Activated CD4-positive, alpha-beta T cell treated with anti-CD3 and anti-CD28 coated beads, Interleukin-2, Interleukin-4, amounts not matched to agents 100 ng/mL and 50 ng/mL, durations not matched to agents 16 hours and 8 hours (primary cell): Measurements from ENCODE around the gene CREB5.
"Not testable (repeated sequence)": the region's sequence is repeated elsewhere in the genome, so short reads cannot be mapped to it uniquely, and the experiment has no call there.

Experiments used
- DNase-seq: peaks from one replicate; pipeline ENCODE4 v3.0.0-alpha.2; 2020; ENCODE audit warnings: low spot score

CREB5 gene

DNA sequence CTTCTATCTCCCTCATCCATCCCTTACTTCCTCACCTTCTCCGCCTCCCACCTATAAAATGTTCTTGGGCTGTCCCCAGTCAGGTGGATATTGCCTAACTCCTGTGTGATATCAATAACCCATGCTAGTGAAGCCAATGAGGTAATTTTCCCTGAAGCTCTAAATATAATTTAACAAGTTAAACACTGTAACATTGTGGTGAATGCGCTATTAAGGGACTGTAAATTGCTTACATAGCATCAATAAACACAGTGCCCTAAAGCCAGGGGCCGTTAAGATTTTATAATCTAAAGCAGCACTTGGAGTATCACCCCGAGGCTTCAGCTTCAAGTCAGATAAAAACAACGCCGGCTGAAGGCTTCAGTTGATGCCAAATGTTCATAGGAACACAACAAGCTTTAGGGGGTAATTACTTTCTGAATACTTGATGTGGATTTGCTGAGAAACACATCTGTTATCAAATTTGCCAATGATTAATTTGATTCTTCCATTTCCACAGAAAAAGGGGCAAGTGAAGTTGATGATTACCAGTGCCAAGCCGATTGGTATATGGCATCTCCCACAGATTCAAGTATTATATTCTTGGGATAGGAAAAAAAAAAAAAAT lies 138.4 kb downstream of the CREB5 start:
- no peak for DNase-seq

DNA sequence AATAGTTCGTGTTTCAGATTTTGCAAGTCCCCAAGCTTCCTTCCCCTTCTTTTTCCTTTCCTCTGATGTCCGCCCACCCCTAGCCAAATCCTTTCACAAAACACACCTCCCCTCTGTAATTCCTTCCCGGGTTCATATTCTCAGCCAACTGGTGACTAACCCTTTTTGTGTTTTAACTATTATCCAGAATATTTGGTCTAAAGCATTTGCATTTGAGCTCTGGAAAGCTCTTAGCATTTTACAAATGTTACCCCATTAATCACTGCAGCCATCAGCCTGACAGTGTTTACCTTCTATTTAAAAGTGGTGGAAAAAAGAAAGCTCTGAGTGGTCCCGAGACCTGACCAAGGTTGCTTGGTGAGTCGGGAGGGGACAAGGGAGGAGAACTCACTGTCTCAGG lies 139.0 kb downstream of the CREB5 start:
- no peak for DNase-seq

DNA sequence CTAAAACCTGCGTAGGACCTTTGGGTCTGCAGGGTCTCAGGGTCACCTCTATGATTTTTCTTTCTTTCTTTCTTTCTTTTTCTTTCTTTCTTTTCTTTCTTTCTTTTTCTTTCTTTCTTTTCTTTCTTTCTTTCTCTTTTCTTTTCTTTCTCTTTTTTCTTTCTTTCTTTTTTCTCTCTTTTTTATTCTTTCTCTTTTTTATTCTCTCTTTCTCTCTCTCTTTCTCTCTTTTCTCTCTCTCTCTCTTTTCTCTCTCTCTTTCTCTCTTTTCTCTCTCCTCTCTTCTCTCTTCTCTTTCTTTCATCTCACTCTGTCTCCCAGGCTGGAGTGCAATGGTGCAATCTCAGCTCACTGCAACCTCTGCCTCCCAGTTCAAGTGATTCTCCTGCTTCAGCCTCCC lies 139.4 kb downstream of the CREB5 start:
- DNase-seq = not testable (repeated sequence)

DNA sequence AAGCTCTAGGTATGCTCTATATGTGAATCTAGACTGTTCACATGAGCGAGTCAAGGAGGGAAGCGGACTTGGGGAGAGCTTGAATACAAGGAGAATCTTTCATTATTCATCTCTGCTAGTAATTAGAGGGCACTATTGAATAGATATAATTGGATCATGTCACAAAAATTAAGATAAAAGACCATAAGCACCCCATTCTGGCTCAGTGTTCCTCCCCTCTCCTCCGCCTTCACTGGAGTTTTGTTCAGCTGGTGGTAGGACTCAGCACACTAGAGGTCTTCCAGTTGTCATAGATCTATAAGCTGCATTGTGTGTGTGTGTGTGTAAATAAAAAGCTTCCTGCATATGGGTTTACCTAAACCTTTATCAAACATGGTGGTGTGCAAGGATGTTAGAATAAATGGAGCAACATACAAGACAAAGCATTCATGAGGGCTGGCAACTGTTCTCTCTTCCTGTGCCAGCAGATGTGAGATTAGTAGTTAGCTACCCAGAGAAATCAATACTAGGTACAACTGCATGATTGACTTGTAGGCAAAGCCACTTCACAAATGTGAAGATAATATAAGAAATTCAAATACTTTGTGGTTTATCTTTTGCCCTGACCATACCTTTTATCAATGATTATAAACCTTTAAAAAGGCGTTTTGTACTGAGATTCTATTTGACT lies 142.6 kb downstream of the CREB5 start:
- no peak for DNase-seq

DNA sequence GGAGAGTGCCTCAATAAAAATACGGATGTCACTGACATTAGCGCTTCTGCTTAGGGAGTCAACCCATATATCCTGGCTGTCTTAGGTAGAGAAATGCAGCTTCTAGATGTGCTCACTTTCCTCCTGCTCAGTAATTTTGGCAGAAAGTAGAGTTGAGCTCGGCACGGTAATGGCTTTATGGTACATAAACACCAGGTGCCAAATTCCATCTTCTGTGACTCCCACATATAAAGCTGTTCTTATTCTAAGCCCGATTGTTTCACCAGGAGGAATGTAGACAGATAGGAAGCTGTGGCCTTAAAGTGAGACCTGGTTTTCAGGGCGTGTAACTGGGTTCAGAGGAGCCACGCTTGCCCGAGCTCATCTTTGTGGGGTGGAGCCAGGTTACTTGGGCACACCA lies 143.7 kb downstream of the CREB5 start:
- DNase-seq = no peak

DNA sequence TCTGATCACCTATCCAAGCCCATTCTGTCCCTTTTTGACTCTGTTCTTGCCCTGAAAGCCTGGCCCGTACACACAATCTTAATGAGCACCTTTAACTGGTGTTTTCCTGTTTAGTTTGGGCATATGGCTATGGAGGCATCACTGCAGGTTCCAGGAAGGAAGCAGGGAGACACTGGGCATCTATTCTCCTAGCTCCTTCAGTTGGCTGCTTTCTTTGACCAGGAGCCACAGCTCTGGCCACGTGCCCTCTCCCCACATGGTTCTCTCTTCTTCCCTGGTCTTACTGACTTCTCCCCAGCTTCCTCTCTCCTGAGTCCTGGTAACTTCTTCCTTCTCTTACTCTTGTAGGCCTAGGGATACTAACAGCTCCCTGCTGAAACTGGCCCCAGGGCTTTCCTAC lies 144.4 kb downstream of the CREB5 start:
- DNase-seq = no peak

DNA sequence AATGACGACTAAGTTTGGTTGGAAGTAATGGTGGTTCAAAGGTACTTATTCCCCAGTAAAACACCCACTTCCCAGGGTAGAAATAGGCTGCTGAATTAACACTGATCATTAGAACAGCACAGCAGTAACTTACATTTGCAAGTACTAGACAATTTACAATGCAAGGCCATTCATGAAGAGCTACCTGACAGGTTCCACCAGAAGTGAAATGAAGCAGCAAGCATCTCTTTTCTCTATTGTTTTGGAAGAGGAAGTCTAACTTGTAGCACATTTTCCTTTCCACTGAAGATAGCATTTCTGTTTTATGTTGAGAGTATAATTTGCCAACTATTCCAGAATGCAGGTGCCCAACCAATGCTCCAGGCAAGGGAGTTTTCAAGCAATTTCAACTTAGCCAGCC lies 145.9 kb downstream of the CREB5 start:
- DNase-seq = no peak

DNA sequence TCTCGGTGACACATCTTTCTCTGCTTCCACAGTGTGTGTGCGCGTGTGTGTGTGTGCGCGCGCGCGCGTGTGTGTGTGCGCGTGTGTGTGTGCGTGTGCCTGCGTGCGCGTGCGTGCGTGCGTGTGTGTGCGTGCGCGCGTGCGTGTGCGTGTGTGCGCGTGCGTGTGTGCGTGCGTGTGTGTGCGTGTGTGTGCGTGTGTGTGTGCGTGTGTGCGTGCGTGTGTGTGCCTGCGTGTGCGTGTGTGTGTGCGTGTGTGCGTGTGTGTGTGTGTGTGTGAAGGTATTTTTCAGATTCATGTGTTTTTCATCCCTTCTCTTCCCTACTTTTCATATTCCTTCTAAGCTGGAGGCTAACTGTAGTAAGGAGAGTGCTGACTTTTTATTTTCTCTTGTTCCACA lies 148.4 kb downstream of the CREB5 start:
- DNase-seq = no peak

DNA sequence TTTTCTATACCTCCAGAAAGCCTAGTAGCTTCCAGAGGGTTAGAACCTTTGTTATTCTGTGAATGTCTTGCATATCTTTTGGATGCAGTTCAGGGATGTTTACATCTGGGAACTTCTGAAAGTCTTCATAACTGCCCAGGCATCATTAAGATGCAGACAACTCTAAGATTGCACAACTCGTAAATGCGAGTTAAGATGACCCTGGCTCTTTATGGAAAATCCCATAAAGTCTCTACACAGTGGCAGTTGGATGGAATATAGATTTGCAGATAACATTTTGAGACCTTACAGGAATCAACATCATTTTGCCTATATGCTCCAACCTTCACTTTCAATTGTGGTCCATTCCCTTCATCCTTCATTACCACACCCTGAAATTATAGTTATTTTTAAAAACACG lies 151.7 kb downstream of the CREB5 start:
- no peak for DNase-seq

DNA sequence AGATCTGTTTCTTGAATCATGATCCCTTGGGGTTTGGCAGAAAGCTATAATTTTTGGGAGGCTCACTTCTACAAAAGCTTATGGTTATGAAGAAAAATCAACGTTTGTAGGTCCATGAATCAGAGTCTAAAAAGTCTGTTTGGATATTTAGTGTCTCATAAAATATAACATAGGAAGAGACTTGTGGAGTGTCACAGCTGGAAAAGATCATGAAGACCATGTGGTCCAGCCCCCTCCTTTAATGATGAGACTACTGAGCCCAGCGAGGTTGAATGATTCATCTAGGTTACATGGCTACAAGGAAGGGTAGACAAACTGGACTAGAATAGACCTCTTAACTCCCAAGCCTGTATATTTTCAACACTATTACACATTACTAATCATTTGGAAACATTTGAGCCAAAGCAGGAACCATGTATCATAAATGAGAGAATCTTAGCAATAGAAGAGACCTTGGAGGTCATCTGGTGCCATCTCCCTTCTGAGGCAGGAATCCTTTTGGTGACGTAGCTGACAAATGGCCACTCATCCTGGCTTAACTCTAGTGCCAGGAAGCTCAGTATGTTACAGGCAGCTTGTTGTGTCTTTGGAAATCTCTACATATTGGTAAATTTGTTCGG lies 152.5 kb downstream of the CREB5 start:
- no peak for DNase-seq

DNA sequence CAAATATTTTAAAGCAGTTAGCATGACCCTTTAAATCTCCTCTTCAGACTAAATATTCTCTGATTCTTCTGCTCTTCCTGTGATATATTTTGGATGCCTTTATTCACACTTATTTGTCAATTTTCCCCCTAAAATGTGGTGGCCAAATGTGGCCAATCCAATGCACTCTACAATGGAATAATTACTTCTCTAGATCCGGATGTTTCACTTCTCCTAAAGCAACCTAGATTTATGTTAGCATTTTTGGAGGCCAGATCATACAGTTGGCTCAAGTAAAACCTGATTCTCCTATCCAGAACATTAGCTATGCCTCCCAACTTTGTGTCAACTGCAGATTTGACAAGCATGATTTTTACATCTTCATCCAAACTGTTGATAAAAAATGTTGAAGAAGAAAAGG lies 153.7 kb downstream of the CREB5 start:
- no peak for DNase-seq

DNA sequence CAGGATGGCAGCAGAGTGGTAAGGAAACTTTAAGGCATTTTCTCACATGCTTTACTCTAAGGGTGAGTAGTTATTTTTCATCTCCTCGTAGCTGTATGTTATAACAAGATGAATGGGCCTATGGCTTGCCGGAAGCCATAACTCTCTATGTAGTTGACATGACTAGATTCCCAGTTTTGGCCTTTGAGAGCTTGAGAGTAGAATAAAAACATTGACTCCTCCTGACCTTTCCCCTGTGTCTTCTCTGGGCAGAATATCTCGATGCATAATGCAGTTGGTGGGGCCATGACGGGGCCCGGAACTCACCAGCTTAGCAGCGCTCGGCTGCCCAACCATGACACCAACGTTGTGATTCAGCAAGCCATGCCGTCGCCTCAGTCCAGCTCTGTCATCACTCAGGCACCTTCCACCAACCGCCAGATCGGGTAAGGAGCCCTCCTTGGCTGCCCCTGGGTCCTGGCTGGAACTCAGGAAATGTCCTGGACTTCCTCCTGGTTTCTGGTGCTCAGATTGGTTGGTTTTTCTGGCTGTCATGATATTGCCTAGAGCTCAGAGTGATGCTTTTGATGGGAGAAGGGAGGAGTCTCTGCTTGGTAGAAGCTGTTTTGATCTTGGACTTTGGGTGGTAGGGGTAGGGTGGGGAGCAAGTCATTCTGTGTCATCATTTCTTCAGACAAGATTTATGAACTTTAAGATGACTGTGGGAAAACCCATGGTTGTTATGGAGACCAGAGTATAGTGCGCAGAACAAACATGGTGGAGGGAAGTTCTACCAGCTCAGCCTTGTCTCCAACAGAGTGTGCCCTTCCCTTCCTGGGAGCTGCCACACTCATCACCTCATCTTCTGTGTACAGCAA lies 158.0 kb downstream of the CREB5 start:
- DNase-seq = no peak

DNA sequence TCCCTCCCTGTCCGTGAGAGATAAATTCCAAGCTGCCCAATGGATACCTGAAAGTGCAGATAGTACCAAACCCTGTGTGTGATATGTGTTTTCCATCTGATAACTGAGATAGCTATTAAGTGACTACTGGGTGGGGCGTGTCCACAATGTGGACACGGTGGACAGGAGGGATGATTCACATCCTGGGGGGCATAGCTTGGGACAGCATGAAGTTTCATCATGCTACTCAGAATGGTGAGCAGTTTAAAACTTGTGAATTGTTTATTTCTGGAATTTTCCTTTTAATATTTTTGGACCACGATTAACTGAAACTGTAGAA lies 158.6 kb downstream of the CREB5 start:
- DNase-seq = no peak

DNA sequence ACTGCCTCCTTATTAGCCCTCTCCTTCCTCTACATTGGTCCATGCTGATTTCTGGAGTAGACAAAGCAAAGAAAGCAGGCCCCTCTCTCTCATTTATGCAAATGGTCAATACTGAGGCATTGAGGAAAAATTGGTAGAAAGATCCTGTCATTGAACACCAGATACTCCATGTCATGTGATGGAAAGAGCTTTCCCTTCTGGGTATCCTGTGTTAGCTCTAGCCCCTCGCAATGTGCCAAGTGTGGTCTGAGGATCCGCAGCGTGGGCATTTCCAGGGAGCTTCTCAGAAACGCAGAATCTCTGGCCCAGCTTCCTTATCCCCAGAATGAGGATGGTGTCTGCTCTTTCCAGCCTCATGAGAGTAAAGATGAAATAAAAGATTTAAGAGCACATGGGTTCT lies 159.1 kb downstream of the CREB5 start:
- no peak for DNase-seq

DNA sequence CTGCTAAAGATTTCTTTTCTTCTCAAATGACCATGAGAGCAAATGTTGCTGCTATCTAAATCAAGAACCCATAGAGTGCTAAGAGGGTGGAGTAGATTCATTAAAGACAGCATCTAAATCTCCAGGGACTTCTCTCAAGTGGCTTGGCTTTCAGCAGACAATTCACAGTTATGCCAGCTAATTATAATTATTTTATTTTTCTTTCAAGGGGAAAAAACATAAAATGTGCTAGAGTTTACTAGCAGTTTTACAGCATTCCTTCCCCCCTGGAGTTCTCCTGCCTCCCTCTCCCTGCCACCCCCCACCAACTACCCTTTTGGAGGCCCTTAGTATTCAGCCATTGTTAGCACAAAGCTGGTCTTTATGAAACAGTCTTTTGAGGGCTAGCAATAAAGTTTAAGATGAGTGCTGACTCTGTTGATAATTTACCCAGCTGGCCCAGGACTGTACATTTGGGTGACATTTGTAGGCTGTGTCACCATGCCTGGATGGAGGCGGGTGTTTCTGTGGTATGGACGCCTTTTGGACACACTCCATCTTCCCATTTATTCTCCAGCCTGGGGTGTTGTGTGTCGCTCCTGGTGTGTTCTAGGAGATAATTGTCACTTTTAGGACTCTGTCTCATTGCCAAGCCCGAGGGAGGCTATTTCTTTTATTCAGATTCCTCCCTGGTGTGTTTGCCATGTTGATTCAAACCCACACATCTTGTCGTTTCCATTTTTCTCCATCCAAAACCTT lies 160.2 kb downstream of the CREB5 start:
- DNase-seq = no peak

DNA sequence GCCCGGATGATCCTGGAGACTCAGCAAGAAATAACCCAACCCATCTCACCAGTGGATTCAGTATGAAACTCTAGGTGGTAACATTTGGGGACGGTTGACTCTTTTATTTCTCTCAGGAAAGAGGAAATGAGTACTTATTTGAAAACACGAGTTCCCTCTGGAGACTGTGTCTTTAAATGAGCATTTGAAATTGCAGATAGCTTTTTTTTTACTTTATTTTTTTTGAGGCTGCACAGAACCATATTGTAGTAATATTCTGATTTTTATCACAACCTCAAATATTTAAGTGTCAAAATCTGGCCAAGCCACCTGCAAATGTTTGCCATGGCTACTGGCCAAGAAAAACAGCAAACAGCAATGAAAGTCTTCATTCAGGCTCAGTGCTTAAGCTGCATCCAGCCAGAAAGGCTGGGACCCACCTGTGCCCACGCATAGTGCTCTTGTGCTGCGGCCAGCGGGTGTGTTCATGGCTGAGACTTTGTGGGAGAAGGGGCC lies 160.8 kb downstream of the CREB5 start:
- no peak for DNase-seq

DNA sequence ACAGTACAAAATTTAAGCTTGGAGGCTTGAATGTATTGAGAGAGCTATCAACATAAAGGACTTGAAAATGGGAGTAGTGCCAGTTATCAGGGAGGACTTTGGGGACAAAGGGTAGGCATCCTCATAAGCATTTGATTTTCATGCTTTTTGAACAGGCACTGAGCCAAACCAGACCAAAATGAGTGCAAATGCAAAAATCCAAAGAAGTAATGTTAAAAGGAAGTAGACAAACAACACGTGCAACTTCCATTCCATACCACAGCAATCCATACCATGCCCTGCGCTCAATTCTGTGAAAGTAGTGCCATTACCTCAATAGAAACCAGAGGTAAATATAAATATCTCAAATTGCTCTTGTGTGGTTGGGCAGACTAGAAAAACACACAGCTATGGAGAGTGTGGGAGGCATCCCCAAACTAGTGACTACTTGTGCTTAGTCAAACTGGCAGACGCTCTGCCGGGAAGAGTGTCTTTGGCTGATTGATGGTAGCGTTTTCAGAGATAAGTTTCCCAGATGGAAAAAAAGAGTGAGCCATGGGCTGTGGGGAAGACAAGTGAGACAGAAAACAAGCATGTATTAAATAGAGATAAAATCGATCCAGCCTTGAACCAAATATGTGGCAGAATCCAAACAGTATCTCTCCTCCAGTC lies 161.5 kb downstream of the CREB5 start:
- no peak for DNase-seq

DNA sequence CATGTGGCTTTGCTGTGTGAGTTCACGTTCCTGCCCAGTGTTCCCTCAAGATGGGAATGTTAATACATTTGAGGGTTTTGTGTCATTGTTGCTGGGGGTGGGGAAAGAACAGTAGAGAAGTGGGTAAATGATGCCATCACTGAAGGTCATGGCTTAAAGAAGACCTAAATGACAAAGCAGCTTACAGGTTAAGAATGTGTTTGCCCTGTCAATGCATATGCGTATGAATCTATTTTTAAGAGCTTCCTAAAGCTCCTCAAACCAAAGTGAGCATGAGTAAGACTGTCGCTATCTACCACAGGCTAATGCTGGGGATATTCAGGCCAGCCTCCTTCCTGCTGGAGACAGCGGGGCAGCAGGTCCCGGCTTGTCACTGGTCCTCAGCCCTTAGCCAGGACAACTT lies 162.9 kb downstream of the CREB5 start:
- DNase-seq = no peak

DNA sequence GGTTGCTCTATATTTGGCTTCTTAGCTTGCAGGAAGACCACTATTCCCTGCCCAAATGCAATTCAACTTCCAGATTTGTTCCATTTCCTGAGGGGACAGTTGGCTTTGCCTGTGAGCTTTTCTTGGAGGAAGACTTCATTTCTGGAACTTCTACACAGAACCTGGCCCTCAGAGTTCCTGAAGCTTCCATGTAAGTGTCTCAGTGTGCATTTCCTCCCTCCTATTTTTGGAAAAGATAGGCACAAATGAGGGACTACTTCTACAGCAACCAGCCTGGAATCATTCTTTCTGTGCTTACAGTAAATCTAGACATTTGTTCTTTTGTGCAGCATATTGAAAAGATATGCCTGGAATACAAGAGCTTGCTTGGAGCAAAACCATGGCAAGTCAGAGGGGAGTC lies 164.3 kb downstream of the CREB5 start:
- no peak for DNase-seq

DNA sequence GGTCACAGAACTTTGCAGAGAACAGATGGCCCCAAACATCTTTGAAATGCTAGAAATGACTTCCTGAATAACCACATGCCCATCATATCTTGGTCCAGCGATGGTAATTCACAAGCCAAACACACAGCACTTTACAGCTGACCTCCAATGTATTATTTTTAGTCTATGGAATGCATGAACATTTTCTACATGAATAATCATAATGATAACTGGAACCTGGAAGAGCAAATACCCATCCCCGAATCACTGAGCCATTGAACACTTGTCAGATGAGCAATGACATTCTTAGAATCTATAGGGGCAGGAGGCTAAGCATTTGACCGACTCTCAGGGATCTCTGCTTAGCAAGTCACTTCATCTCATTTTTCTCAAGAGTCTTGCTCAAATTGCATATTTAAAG lies 167.3 kb downstream of the CREB5 start:
- no peak for DNase-seq

DNA sequence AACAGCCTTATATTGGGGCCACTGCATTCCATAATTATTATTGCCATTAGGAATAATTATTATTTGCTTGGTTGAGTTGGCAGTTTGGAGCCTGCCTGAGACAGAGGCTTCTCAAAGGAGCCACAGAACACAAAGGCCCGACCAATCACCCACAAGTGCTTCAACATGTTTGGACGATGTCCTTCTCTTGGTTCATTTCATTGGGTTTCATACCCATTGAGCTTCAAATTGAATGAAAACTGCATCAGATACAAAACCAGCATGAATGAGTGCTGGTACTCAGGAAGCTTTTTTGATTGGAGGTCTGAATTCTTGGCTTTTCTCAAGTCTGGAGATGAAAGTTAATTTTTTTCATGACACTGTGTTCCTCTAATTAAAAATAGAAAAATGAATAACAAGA lies 168.3 kb downstream of the CREB5 start:
- DNase-seq = no peak

DNA sequence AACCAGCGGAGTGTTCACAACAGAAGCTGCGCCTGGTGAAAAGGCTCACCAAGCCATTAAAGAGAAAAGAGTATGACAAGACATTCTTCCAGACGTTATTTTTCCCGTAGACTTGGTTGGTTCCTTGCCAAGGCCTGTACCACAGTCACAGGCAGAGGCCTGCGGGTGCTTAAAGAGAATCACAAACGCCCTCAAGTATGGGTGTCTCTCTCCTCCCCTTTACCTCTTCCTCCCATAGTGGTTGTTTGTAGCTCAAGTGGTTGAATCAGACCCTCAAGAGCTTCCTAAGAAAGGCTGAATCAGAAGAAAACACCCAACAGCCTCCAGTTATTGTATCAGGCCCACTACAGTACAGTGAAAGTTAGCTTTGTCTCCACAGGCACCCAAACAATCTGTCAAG lies 169.0 kb downstream of the CREB5 start:
- no peak for DNase-seq
